Astrocyte (in vitro differentiated cells and primary cell): ENCODE results near the gene TLCD4. TPM values are rescaled to one million over a fixed set of nuclear protein-coding genes. Genes with fewer than 3 reads are reported as not detected.

Experiments used
- DNase-seq: peaks from one replicate; pipeline ENCODE4 v3.0.0-alpha.2; 2010; ENCODE audit warnings: low read depth
- FAIRE-seq: peaks from 2 replicates; lab custom pipeline; 2011; peaks lifted over from hg19 to GRCh38; lab: Jason Lieb, UNC
- H2AFZ ChIP-seq: 2 replicates; pipeline ENCODE4 v1.6.0; 2012; ENCODE audit warnings: low read depth, low read length, inconsistent platforms
- H3K27ac ChIP-seq: 2 replicates; pipeline ENCODE4 v1.5.1; 2011; ENCODE audit warnings: low read depth, low read length, inconsistent platforms
- H3K27me3 ChIP-seq: 2 replicates; pipeline ENCODE4 v1.6.0; 2011; ENCODE audit warnings: low read length, inconsistent platforms; ENCODE audit not compliant: insufficient read depth
- H3K36me3 ChIP-seq: 2 replicates; pipeline ENCODE4 v1.5.1; 2011; ENCODE audit warnings: low read length, inconsistent platforms; ENCODE audit not compliant: insufficient read depth
- H3K4me1 ChIP-seq: 2 replicates; pipeline ENCODE4 v1.5.1; 2011; ENCODE audit warnings: low read length, inconsistent platforms; ENCODE audit not compliant: insufficient read depth
- H3K4me2 ChIP-seq: 2 replicates; pipeline ENCODE4 v1.6.0; 2012; ENCODE audit warnings: low read length, inconsistent platforms
- H3K4me3 ChIP-seq: 2 replicates; pipeline ENCODE4 v1.5.1; 2011; ENCODE audit warnings: low read depth, mild to moderate bottlenecking, low read length, inconsistent platforms; ENCODE audit not compliant: insufficient read depth
- H3K79me2 ChIP-seq: 2 replicates; pipeline ENCODE4 v1.6.0; 2012; ENCODE audit warnings: mild to moderate bottlenecking, low read length, inconsistent platforms; ENCODE audit not compliant: insufficient read depth
- H3K9ac ChIP-seq: 2 replicates; pipeline ENCODE4 v1.6.0; 2012; ENCODE audit warnings: mild to moderate bottlenecking, low read length, inconsistent platforms
- H3K9me3 ChIP-seq: 2 replicates; pipeline ENCODE4 v1.5.1; 2012; ENCODE audit warnings: low read depth, mild to moderate bottlenecking, low read length, inconsistent platforms; ENCODE audit not compliant: insufficient read depth
- H4K20me1 ChIP-seq: 2 replicates; pipeline ENCODE4 v1.6.0; 2012; ENCODE audit warnings: low read length, inconsistent platforms; ENCODE audit not compliant: insufficient read depth
- H3K27ac Mint-ChIP-seq: one replicate; pipeline ENCODE4 v1.8.0; 2021; ENCODE audit warnings: mild to moderate bottlenecking, mixed read lengths; ENCODE audit not compliant: unreplicated experiment
- H3K27me3 Mint-ChIP-seq: one replicate; pipeline ENCODE4 v1.8.0; 2021; ENCODE audit warnings: low read depth, mixed read lengths; ENCODE audit not compliant: unreplicated experiment
- H3K36me3 Mint-ChIP-seq: one replicate; pipeline ENCODE4 v1.8.0; 2021; ENCODE audit warnings: low read depth, mixed read lengths; ENCODE audit not compliant: unreplicated experiment
- H3K4me1 Mint-ChIP-seq: one replicate; pipeline ENCODE4 v1.8.0; 2021; ENCODE audit warnings: low read depth, mixed read lengths; ENCODE audit not compliant: unreplicated experiment
- H3K4me3 Mint-ChIP-seq: one replicate; pipeline ENCODE4 v1.8.0; 2021; ENCODE audit warnings: mild to moderate bottlenecking, moderate library complexity, mixed read lengths; ENCODE audit not compliant: unreplicated experiment
- H3K9me3 Mint-ChIP-seq: one replicate; pipeline ENCODE4 v1.8.0; 2021; ENCODE audit warnings: mild to moderate bottlenecking, mixed read lengths; ENCODE audit not compliant: unreplicated experiment
- EZH2 ChIP-seq: IDR thresholded peaks from 2 replicates; pipeline ENCODE4 v1.6.1; 2012; ENCODE audit warnings: mild to moderate bottlenecking, low read length, inconsistent platforms; ENCODE audit not compliant: insufficient read depth
- total RNA-seq: library from RNA; stranded (reverse); gene quantifications from 2 replicates; pipeline ENCODE4 v1.2.1, GENCODE V29; 2021
- TF ChIP-seq, protein P1 (sequence below): IDR thresholded peaks from 2 replicates; pipeline ENCODE4 v1.5.1; 2011; ENCODE audit warnings: low read depth, mild to moderate bottlenecking, inconsistent platforms, low read length, moderate library complexity; ENCODE audit not compliant: insufficient read depth

TLCD4 gene
- total RNA-seq, 1 donor from 2014 or later = 1.8 TPM

- Histone ChIP-seq H3K79me2 (peaks cover 3% of the 10 kb centered on the region), H3K4me2 (peak overlapping the region; percentile 90), H3K4me3 (peak overlapping the region; percentile 89), H2AFZ (peak overlapping the region; percentile 94), H3K9ac (peak overlapping the region; percentile 85), H3K27ac (peak overlapping the region; percentile 87), H4K20me1 (no peaks in the 10 kb centered on the region), H3K36me3 (no peaks in the 10 kb centered on the region), H3K4me1 (peaks cover 7% of the 10 kb centered on the region), H3K9me3 (no peaks in the 10 kb centered on the region), H3K27me3 (no peaks in the 10 kb centered on the region)
- Mint-ChIP-seq H3K4me3 (peak overlapping the region; percentile 100), H3K27me3 (no peaks in the 10 kb centered on the region), H3K27ac (peak overlapping the region; percentile 95), H3K36me3 (peaks cover 2% of the 10 kb centered on the region), H3K4me1 (peaks cover 10% of the 10 kb centered on the region), H3K9me3 (no peaks in the 10 kb centered on the region)
- DNase-seq (no peak), FAIRE-seq (no peak)
- TF ChIP-seq EZH2 = no peak
- TF ChIP-seq, protein P1, sequence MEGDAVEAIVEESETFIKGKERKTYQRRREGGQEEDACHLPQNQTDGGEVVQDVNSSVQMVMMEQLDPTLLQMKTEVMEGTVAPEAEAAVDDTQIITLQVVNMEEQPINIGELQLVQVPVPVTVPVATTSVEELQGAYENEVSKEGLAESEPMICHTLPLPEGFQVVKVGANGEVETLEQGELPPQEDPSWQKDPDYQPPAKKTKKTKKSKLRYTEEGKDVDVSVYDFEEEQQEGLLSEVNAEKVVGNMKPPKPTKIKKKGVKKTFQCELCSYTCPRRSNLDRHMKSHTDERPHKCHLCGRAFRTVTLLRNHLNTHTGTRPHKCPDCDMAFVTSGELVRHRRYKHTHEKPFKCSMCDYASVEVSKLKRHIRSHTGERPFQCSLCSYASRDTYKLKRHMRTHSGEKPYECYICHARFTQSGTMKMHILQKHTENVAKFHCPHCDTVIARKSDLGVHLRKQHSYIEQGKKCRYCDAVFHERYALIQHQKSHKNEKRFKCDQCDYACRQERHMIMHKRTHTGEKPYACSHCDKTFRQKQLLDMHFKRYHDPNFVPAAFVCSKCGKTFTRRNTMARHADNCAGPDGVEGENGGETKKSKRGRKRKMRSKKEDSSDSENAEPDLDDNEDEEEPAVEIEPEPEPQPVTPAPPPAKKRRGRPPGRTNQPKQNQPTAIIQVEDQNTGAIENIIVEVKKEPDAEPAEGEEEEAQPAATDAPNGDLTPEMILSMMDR = no peak
These were observed 45.0 kb upstream of the TLCD4 start for GRCh38 chr1:95072117-95072516.

DNA sequence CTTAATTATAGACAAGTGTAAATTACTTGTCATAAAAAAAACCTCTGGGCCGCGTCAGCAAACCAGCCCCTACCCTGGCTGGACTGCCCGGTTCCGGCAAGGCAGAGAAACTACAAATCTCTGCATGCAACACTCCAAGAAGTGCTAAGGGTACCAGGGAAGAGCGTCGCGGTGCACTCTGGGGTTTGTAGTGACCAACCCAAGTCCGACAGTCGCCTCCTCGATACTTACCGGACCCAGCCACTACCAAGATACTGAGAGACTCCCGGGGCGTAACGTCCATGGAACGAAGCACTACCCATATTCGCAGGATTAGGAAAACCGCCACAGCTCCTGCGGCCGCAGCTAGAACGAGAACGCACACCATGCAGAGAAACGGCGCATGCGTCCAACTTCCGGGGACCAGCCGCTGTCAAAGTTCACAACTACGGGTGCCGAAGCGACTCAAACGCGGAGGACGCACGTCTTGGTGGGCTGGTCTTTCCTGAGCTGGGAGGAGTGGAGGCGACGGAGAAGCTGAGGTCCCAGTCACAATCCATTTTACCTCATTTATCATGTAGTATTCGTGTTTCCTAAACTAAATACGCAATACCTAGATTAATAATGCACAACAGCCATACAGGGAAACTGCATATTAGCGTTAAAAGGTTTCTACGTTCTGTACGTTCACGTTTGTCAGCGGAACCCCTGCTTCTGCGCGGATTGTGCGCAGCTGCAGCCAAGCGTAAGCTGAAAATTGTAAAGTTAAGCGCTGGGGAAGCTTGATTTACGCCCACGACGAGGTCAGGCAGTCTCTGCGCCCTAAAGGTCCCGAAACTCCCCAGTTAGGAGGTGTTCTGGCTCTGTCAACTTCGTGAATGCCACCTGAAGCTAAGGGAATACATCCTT lies 44.4 kb upstream of the TLCD4 start, which contains the start of gene ALG14:
TSS of gene ALG14 (minus strand) at position 420 of the 888 bp plus-strand sequence. CDS start at position 367, 53 bp downstream.
- Histone ChIP-seq H3K9ac (peak within 1 kb of the TSS; percentile 85), H3K4me1 (peaks cover 7% of the 10 kb centered on the region), H3K27ac (peak within 1 kb of the TSS; percentile 87), H3K4me3 (peak within 1 kb of the TSS; percentile 89), H3K4me2 (peak within 1 kb of the TSS; percentile 90), H3K79me2 (peaks cover 3% of the 10 kb centered on the region), H3K9me3 (no peaks in the 10 kb centered on the region), H3K27me3 (no peaks in the 10 kb centered on the region), H3K36me3 (no peaks in the 10 kb centered on the region), H4K20me1 (no peaks in the 10 kb centered on the region), H2AFZ (peak within 1 kb of the TSS; percentile 94)
- H3K4me1 Mint-ChIP-seq = peaks cover 6% of the 10 kb centered on the region
- peaks cover 2% of the 10 kb centered on the region for H3K36me3 Mint-ChIP-seq
- no peaks in the 10 kb centered on the region for H3K9me3 Mint-ChIP-seq
- TF ChIP-seq, protein P1 = no peak
- TF ChIP-seq EZH2 = no peak
- H3K27ac Mint-ChIP-seq = peak within 1 kb of the TSS; percentile 95
- FAIRE-seq (peak; percentile 73), DNase-seq (peak; percentile 96)
- no peaks in the 10 kb centered on the region for H3K27me3 Mint-ChIP-seq
- peak within 1 kb of the TSS; percentile 100 for H3K4me3 Mint-ChIP-seq
